WTC11 (cell line): ENCODE results near the gene NLGN1. TPM values are rescaled to one million over a fixed set of nuclear protein-coding genes. Genes with fewer than 3 reads are reported as not detected.
"Not testable (repeated sequence)": the region's sequence is repeated elsewhere in the genome, so short reads cannot be mapped to it uniquely, and the experiment has no call there.

Experiments
- ATAC-seq: fragments of 200-7000 bp; cut with Tn5 transposase; 2 replicates; pipeline ENCODE4 v1.10.0; 2021; ENCODE audit warnings: mild to moderate bottlenecking, moderate library complexity
- CTCF ChIA-PET: fragments of 300-600 bp; sonication (Branson Sonifier 250); formaldehyde crosslinking; loops from one replicate; lab custom pipeline; 2021; ENCODE audit warnings: antibody characterized with exemption; lab: Charles Lee
- POLR2A ChIA-PET: fragments of 350-600 bp; sonication (Branson Sonifier 250); formaldehyde crosslinking; loops from one replicate; lab custom pipeline; 2021; ENCODE audit warnings: antibody characterized with exemption; lab: Charles Lee
- DNase-seq: peaks from one replicate; pipeline ENCODE4 v3.0.0; 2021; ENCODE audit warnings: low spot score
- H3K27ac Mint-ChIP-seq: 2 replicates; pipeline ENCODE4 v1.8.0; 2021; ENCODE audit warnings: mixed read lengths
- H3K27me3 Mint-ChIP-seq: 2 replicates; pipeline ENCODE4 v1.8.0; 2021; ENCODE audit warnings: low read depth, mild to moderate bottlenecking, moderate library complexity, mixed read lengths
- H3K36me3 Mint-ChIP-seq: 2 replicates; pipeline ENCODE4 v1.8.0; 2021; ENCODE audit warnings: mixed read lengths
- H3K4me1 Mint-ChIP-seq: 2 replicates; pipeline ENCODE4 v1.8.0; 2022; ENCODE audit warnings: mixed read lengths
- H3K4me3 Mint-ChIP-seq: 2 replicates; pipeline ENCODE4 v1.8.0; 2021; ENCODE audit warnings: mild to moderate bottlenecking, moderate library complexity, mixed read lengths
- H3K9me3 Mint-ChIP-seq: 2 replicates; pipeline ENCODE4 v1.8.0; 2021; ENCODE audit warnings: mixed read lengths
- EMX1 ChIP-seq: fragments of 250-450 bp; sonication (Bioruptor Pico); IDR thresholded peaks from 2 replicates; pipeline ENCODE4 v1.8.0; 2021; ENCODE audit warnings: mild to moderate bottlenecking
- ESRRA ChIP-seq: sonication (generic); formaldehyde crosslinking; IDR thresholded peaks from 2 replicates; pipeline ENCODE4 v1.8.1; 2022; ENCODE audit warnings: mild to moderate bottlenecking, missing genetic modification reagents, borderline replicate concordance
- GABPB1 ChIP-seq: sonication (generic); formaldehyde crosslinking; IDR thresholded peaks from 2 replicates; pipeline ENCODE4 v1.8.1; 2023; ENCODE audit warnings: mild to moderate bottlenecking, missing genetic modification reagents
- JAZF1 ChIP-seq: fragments of 250-450 bp; sonication (Bioruptor Pico); IDR thresholded peaks from 2 replicates; pipeline ENCODE4 v1.9.0; 2021; ENCODE audit warnings: moderate library complexity, mild to moderate bottlenecking, inconsistent platforms
- SMAD3 ChIP-seq: sonication (generic); formaldehyde crosslinking; IDR thresholded peaks from 2 replicates; pipeline ENCODE4 v1.8.0; 2022; ENCODE audit warnings: missing genetic modification reagents, mild to moderate bottlenecking, borderline replicate concordance
- SP1 ChIP-seq: sonication (generic); formaldehyde crosslinking; conservative IDR thresholded peaks from 2 replicates; pipeline ENCODE4 v1.8.1; 2022; ENCODE audit warnings: missing genetic modification reagents
- TEAD1 ChIP-seq: sonication (generic); formaldehyde crosslinking; IDR thresholded peaks from 2 replicates; pipeline ENCODE4 v1.8.0; 2022; ENCODE audit warnings: mild to moderate bottlenecking, missing genetic modification reagents
- ZNF121 ChIP-seq: sonication (generic); formaldehyde crosslinking; IDR thresholded peaks from 2 replicates; pipeline ENCODE4 v1.8.0; 2023; ENCODE audit warnings: missing genetic modification reagents
- ZNF396 ChIP-seq: fragments of 250-450 bp; sonication (Bioruptor Pico); IDR thresholded peaks from 2 replicates; pipeline ENCODE4 v1.8.0; 2021; ENCODE audit warnings: mild to moderate bottlenecking, moderate library complexity, borderline replicate concordance
- ZNF423 ChIP-seq: fragments of 250-450 bp; sonication (Bioruptor Pico); IDR thresholded peaks from 2 replicates; pipeline ENCODE4 v2.1.2; 2022; ENCODE audit warnings: mild to moderate bottlenecking, moderate library complexity
- total RNA-seq: library from RNA; stranded (reverse); gene quantifications from 3 replicates; pipeline ENCODE4 v1.2.3, GENCODE V29; 2021
- TF ChIP-seq, protein P1 (sequence below): fragments of 250-450 bp; sonication (Bioruptor Pico); IDR thresholded peaks from 2 replicates; pipeline ENCODE4 v2.1.2; 2022; ENCODE audit warnings: mild to moderate bottlenecking, moderate library complexity
- TF ChIP-seq, protein P2 (sequence below): fragments of 250-450 bp; sonication (Bioruptor Pico); IDR thresholded peaks from 2 replicates; pipeline ENCODE4 v1.9.0; 2021; ENCODE audit warnings: mild to moderate bottlenecking, borderline replicate concordance
- TF ChIP-seq, protein P3 (sequence below): fragments of 250-450 bp; sonication (Bioruptor Pico); IDR thresholded peaks from 2 replicates; pipeline ENCODE4 v1.9.0; 2021; ENCODE audit warnings: mild to moderate bottlenecking
- TF ChIP-seq, protein P4 (sequence below): sonication (generic); formaldehyde crosslinking; conservative IDR thresholded peaks from 2 replicates; pipeline ENCODE4 v1.8.1; 2023; ENCODE audit warnings: mild to moderate bottlenecking, low read depth, missing genetic modification reagents, moderate library complexity

Gene NLGN1
- total RNA-seq, 1 experiment from 2014 or later = 12.4 TPM

DNA sequence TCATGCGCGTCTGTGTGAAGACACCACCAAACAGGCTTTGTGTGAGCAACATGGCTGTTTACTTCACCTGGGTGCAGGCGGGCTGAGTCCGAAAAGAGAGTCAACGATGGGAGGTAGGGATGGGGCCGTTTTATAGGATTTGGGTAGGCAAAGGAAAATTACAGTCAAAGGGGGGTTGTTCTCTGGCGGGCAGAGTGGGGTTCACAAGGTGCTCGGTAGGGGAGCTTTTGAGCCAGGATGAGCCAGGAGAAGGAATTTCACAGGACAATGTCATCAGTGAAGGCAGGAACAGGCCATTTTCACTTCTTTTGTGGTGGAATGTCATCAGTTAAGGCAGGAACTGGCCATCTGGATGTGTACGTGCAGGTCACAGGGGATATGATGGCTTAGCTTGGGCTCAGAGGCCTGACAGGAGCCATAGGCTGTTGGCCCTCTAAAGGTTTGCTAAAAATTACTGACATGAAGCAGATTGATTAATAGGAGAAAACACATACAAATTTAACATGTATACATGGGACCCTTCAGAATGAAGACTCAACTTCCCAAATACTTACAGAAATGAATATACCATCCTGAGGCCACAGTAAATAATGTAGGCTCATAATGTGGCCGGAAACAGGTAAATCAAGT is 834.6 kb downstream of the NLGN1 start:
- ATAC-seq = peak; percentile 38
- TF ChIP-seq EMX1 (CRISPR knock-in tag) = peak; percentile 1; the same call in 1 of the 2 replicates
- peak; percentile 49; the same call in 1 of the 2 replicates for TF ChIP-seq ZNF423 (CRISPR knock-in tag)
- TF ChIP-seq TEAD1 (CRISPR knock-in tag) = peak; percentile 59; the same call in 1 of the 2 replicates
- TF ChIP-seq, protein P1, sequence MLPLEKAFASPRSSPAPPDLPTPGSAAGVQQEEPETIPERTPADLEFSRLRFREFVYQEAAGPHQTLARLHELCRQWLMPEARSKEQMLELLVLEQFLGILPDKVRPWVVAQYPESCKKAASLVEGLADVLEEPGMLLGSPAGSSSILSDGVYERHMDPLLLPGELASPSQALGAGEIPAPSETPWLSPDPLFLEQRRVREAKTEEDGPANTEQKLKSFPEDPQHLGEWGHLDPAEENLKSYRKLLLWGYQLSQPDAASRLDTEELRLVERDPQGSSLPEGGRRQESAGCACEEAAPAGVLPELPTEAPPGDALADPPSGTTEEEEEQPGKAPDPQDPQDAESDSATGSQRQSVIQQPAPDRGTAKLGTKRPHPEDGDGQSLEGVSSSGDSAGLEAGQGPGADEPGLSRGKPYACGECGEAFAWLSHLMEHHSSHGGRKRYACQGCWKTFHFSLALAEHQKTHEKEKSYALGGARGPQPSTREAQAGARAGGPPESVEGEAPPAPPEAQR = 0 out of 2 replicates have a peak, but pooled peaks have one; percentile 55
- TF ChIP-seq, protein P2, sequence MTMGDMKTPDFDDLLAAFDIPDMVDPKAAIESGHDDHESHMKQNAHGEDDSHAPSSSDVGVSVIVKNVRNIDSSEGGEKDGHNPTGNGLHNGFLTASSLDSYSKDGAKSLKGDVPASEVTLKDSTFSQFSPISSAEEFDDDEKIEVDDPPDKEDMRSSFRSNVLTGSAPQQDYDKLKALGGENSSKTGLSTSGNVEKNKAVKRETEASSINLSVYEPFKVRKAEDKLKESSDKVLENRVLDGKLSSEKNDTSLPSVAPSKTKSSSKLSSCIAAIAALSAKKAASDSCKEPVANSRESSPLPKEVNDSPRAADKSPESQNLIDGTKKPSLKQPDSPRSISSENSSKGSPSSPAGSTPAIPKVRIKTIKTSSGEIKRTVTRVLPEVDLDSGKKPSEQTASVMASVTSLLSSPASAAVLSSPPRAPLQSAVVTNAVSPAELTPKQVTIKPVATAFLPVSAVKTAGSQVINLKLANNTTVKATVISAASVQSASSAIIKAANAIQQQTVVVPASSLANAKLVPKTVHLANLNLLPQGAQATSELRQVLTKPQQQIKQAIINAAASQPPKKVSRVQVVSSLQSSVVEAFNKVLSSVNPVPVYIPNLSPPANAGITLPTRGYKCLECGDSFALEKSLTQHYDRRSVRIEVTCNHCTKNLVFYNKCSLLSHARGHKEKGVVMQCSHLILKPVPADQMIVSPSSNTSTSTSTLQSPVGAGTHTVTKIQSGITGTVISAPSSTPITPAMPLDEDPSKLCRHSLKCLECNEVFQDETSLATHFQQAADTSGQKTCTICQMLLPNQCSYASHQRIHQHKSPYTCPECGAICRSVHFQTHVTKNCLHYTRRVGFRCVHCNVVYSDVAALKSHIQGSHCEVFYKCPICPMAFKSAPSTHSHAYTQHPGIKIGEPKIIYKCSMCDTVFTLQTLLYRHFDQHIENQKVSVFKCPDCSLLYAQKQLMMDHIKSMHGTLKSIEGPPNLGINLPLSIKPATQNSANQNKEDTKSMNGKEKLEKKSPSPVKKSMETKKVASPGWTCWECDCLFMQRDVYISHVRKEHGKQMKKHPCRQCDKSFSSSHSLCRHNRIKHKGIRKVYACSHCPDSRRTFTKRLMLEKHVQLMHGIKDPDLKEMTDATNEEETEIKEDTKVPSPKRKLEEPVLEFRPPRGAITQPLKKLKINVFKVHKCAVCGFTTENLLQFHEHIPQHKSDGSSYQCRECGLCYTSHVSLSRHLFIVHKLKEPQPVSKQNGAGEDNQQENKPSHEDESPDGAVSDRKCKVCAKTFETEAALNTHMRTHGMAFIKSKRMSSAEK (CRISPR knock-in tag) = peak; percentile 83; the same call in 1 of the 2 replicates

DNA sequence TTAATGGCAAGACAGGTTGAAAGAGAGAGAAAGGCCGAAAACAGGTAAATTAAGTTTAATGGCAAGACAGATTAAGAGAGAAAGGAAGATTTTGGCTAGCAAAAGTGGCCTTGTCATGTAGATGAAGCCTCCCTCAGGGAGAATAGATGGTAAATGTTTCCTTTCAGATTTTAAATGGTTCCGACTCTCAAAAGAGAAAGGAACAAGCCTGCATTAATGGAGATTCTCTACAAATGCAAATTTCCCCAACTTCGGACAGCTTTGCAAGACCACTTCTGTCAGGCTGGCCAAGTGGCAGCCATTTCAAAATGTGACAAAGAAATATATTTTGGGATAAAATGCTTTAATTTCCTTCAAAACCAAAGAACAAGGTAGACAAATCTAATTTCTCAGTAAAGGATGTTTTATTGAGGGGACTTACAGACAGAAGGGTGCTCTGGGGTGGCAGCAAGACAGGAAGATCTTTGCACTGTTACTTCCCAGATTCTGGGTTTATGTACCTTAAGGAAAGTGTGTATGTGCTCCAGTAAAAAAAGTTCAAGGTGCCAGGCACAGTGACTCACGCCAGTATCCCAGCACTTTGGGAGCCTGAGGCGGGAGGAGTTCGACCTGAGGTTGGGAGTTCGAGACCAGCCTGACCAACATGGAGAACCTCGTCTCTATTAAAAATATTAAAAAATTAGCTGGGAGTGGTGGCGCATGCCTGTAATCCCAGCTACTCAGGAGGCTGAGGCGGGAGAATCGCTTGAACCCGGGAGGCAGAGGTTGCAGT is 835.3 kb downstream of the NLGN1 start:
- POLR2A ChIA-PET = no interaction called here
- peak overlapping the region; percentile 99 for H3K27ac Mint-ChIP-seq
- TF ChIP-seq, protein P1 = no peak
- TF ChIP-seq SMAD3 (CRISPR knock-in tag) (no peak), SP1 (no peak), ESRRA (CRISPR knock-in tag) (no peak), ZNF396 (CRISPR knock-in tag) (peak; percentile 74; the same call in 1 of the 2 replicates), GABPB1 (no peak), EMX1 (CRISPR knock-in tag) (peak; percentile 15; the same call in 1 of the 2 replicates), ZNF121 (CRISPR knock-in tag) (peak; percentile 54; the same call in 1 of the 2 replicates), JAZF1 (0 out of 2 replicates have a peak, but pooled peaks have one; percentile 18)
- TF ChIP-seq, protein P2 (CRISPR knock-in tag) = no peak
- TF ChIP-seq, protein P3, sequence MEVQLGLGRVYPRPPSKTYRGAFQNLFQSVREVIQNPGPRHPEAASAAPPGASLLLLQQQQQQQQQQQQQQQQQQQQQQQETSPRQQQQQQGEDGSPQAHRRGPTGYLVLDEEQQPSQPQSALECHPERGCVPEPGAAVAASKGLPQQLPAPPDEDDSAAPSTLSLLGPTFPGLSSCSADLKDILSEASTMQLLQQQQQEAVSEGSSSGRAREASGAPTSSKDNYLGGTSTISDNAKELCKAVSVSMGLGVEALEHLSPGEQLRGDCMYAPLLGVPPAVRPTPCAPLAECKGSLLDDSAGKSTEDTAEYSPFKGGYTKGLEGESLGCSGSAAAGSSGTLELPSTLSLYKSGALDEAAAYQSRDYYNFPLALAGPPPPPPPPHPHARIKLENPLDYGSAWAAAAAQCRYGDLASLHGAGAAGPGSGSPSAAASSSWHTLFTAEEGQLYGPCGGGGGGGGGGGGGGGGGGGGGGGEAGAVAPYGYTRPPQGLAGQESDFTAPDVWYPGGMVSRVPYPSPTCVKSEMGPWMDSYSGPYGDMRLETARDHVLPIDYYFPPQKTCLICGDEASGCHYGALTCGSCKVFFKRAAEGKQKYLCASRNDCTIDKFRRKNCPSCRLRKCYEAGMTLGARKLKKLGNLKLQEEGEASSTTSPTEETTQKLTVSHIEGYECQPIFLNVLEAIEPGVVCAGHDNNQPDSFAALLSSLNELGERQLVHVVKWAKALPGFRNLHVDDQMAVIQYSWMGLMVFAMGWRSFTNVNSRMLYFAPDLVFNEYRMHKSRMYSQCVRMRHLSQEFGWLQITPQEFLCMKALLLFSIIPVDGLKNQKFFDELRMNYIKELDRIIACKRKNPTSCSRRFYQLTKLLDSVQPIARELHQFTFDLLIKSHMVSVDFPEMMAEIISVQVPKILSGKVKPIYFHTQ (CRISPR knock-in tag) = no peak
- TF ChIP-seq, protein P4, sequence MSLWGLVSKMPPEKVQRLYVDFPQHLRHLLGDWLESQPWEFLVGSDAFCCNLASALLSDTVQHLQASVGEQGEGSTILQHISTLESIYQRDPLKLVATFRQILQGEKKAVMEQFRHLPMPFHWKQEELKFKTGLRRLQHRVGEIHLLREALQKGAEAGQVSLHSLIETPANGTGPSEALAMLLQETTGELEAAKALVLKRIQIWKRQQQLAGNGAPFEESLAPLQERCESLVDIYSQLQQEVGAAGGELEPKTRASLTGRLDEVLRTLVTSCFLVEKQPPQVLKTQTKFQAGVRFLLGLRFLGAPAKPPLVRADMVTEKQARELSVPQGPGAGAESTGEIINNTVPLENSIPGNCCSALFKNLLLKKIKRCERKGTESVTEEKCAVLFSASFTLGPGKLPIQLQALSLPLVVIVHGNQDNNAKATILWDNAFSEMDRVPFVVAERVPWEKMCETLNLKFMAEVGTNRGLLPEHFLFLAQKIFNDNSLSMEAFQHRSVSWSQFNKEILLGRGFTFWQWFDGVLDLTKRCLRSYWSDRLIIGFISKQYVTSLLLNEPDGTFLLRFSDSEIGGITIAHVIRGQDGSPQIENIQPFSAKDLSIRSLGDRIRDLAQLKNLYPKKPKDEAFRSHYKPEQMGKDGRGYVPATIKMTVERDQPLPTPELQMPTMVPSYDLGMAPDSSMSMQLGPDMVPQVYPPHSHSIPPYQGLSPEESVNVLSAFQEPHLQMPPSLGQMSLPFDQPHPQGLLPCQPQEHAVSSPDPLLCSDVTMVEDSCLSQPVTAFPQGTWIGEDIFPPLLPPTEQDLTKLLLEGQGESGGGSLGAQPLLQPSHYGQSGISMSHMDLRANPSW (CRISPR knock-in tag) = no peak

More for the DNA sequence above, 834.6 kb downstream of the NLGN1 start:
- H3K27me3 Mint-ChIP-seq, CTCF ChIA-PET, POLR2A ChIA-PET, H3K4me3 Mint-ChIP-seq: not testable (repeated sequence)
- Mint-ChIP-seq H3K9me3 (peaks cover 15% of the 10 kb centered on the region), H3K4me1 (peaks cover 69% of the 10 kb centered on the region), H3K36me3 (peaks cover 23% of the 10 kb centered on the region), H3K27ac (peak overlapping the region; percentile 99)
- peak; percentile 36 for DNase-seq

More for the DNA sequence above, 835.3 kb downstream of the NLGN1 start:
- Mint-ChIP-seq H3K36me3 (peaks cover 27% of the 10 kb centered on the region), H3K4me1 (peaks cover 68% of the 10 kb centered on the region), H3K4me3 (no peak overlapping the region), H3K9me3 (peaks cover 16% of the 10 kb centered on the region), H3K27me3 (no peaks in the 10 kb centered on the region)
- DNase-seq = no peak
- ATAC-seq = peak; percentile 73
- CTCF ChIA-PET = no interaction called here
